Dedifferentiated amniotic fluid mesenchymal stem cell (primary cell): Measurements from ENCODE around the gene ABCG8.
A peak's percentile ranks its signal among the peaks of the same experiment; 100 is the strongest.
"Not testable (repeated sequence)": the region's sequence is repeated elsewhere in the genome, so short reads cannot be mapped to it uniquely, and the experiment has no call there.

ENCODE experiments used
- DNase-seq: peaks from one replicate; pipeline ENCODE4 v3.0.0-alpha.2; 2016; ENCODE audit errors: extremely low spot score

Gene ABCG8

DNA sequence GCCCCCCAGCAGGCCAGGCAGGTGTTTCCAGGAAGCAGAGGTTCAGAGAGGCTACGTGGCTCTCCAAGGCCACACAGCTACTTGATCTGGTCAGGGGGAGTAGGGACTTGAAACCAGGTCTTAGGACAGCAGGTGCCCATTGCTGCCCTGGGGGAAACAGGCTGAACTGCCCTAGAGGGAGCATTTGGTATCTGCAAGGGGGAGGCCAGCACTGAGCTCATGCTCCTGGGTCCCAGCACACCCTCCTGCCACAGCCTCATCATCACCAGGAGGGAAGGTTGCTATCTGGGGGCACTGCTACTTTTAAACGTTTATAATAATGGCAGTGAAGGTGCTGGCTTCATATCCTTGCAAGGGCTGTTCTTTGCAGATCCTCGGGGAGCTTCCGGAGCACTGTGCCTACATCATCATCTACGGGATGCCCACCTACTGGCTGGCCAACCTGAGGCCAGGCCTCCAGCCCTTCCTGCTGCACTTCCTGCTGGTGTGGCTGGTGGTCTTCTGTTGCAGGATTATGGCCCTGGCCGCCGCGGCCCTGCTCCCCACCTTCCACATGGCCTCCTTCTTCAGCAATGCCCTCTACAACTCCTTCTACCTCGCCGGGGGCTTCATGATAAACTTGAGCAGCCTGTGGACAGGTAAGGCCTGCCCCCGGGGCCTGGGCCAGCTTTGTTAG, 36.1 kb downstream of the ABCG8 start:
- no peak for DNase-seq

DNA sequence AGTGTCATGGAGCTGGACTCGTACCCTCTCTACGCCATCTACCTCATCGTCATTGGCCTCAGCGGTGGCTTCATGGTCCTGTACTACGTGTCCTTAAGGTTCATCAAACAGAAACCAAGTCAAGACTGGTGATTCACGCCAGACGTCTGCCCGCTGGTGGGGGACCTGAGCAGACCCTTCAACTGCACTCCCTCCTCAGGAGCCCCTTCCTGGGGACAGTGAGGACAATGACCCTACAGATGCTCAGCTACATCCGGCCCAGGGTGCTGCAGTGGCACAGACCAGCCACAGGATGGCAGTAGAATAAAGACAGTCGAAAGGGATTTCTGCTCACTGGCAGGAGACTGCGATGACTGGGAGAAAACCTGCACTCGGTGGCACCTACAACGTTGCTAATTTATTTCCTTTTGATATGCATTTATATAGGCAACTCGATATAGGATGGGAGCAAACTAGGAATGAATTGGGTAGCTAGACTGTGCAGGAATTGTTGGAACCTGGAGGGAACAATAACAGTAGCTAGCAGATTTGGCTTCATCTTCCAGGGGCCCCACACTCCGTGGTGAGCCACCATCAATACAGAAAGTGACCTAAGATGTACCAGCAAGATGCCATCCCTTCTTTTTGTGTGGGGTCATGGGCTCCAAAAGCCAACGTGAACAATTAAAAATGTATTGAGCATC, 39.2 kb downstream of the ABCG8 start:
- peak; percentile 48 for DNase-seq

DNA sequence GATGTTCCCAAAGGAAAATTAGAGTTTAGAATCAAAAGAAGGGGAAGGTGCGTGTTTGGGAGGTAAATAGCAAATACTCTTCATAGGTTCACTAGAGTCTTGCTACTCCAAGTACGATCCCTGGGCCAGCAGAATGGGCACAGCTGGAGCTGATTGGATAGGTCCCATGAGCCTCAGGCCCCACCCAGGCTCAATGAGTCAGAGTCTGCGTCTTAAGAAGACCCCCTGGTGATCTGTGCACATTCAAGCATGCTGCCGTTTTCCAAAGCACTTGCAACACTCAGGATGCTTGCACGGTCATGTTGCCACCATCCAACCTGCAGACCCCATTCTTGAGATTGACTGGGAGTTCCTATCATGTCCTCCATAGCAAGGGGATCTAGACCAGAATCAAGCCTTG, 40.5 kb downstream of the ABCG8 start:
- DNase-seq: no peak

DNA sequence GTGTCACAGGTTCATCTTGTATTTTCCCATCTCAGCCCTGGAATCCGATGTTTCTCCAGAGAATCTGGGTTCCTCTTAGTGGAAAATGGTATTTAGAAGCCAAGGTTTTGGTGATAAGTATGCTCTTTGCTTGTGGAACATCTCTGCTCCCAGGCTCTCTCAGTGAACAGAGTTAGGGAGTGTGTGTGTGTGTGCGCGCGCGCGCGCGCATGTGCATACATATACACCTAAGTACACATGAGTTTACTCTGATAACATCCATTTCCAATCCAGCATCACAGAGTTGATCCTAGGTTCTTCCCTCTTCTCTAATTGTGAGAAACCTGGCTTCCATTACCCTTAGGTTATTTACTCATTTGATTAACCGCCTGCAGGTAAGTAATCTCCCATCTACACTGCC, 41.7 kb downstream of the ABCG8 start:
- DNase-seq: no peak

DNA sequence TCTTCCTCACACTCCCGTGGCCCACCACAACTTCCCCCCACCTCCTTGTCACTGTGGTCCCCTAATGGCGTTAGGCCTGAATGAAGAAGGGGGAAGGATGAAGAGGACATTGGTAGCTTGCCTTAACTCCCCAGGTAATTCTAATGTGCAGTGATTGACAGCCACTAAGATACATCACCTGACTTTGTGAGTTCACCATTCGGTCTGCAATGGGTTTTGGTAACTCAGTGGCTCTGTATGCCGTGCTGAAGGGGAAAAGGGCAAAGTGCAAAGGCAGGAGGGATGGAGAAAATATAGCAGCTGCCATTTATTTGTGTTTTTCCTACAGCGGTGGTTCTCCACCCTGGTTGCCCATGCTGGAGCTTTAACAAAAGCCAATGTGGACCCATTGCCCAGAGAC, 42.2 kb downstream of the ABCG8 start:
- no peak for DNase-seq

DNA sequence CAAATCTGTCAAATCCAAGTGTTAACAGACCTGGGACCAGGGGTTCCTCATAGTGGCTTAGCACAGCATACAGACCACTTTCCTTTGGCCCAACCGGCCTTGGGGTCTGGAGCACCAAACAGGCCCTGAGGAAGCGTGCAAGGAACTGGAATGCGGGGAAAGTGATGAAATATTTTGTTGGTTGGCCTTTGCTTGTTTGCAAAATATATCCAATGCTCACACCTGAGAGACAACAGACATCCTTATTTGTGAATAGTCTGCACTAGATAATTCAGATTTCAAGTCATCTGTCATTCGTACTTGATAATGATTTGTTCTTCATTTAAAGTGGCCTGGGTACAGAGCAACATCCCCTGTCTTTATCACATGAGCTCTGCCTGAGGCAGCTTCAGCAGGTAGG, 43.5 kb downstream of the ABCG8 start:
- no peak for DNase-seq

DNA sequence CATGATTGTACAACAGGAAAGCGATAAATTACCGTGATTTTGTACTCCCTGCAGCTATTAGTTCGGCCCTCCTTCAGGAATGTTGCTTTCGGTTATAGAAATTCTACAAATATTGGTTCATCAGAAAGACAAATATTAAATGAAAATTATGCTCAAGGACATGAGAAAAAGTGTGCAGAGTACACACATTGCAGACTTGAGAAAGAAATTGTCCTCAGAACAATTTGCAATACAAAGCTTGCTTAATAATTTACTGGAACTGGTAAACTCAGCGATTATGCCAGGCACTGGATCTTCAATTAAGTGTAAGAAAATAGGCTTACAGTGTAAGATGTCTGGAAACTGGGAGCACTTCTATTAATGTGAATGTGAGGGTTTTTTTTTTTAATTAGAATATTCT, 45.9 kb downstream of the ABCG8 start:
- DNase-seq: no peak

DNA sequence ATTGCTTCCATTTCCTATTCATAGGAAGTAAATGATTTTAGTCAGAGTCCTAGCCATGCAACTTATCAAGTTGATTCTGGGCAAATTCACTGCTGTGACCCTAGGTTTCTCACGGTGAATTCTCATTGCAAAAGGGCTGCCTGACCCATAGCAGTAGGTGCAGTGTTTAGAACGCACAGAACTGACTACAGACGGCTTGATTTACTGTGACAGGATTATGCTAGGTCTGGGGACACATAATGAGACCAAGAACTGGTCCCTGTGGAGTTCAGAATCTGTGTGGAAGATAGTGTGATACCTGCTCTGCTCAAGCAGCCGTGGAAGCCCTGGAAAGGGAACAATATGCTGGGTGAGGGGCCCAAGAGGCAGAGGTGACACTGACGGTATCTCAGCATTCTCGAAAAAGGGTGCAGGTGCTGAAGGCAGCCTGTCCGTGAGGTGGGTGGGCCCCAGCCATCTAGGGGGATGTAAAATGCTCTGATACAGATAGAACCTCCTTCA, 46.4 kb downstream of the ABCG8 start:
- no peak for DNase-seq

DNA sequence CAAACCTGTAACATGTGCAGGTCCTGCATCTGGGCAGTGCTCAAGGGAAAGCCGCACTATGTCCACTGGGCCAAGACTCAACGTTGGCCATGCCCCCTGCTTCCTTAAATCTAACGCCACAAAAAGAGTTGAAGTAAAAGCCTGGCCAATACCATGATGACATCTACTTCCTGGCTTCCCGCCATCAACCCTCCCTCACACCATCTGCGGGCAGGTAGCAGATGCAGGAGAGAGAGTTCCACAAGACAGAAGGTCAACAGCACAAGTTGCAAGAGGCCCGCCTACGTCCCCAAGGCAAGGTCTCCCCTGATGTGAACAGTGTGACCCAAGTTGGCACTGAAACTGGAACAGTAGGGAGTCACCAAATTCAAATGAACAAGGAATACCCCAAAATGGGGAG, 48.4 kb downstream of the ABCG8 start:
- DNase-seq: no peak

DNA sequence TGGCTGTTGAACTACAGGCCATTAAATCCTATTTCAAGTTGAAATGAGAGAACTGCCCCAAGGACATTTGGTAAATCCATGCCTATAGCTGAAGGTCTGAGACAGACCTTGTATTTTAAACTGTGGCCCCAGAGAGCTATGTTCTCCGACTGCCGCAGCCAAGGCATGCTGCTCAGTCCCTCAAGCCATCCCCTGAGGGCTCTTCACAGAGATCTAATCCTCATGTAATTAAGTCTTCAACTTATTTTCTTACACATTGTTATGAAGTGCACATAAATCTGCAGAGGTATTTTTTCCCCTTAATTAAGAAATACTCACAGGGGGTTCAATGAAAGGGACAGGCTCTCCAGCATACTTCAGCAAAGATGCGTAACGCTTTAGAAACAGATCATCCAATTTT, 50.6 kb downstream of the ABCG8 start:
- DNase-seq: no peak

DNA sequence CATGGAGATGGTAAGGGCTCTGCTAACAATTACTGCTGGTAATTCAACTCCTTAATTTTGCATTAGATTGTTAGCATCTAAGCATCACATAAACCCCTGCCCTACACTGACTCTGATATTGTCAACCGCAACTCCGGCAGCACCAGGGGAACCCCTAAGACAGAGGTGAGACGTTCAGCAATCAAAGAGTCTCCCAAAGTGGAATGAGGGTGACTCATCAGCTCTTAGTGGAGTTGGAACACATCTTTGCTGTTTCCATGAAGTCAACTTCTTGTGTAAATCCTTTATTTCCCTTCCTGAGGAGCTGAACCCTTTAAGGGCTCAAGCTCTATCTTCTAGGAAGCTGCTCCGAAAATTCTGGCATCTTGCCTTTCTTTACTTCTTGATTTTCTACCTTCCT, 52.1 kb downstream of the ABCG8 start:
- peak; percentile 18 for DNase-seq

DNA sequence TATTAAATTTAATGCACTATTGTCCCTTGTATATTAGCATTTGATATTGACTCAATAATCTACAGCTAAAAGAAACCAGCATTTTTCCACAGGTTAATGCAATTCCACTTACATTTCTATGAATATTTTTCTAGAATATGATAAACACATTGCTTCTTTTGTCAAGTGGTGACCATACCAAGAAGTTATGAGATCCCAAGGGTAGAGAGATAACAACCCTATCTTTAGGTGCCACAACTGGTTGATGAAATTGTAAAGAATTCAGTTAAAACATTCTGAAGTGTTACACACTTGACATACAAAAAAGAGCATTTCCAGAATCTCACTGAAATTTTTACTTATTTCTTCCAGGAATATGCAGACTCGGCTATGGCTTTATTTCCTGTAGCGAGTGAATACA, 56.0 kb downstream of the ABCG8 start:
- no peak for DNase-seq

DNA sequence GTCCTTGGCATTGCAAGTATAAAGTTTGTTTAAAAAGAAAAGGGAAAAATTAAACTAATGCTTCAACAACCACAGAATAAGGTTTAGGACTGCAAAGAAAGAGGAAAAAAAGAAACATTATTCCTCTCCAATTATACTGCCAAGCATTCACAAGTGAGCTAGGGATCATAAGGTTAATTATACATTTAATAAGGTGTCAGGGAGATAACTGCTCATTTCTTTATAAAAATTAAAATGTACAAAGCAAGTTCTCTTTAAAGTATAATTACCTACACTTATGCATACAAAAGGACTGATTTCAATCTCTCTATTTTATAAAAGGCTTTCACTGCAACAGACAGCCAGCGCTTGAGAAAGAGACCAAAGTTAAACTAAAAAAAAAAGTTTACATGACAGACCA, 58.1 kb downstream of the ABCG8 start:
- no peak for DNase-seq

DNA sequence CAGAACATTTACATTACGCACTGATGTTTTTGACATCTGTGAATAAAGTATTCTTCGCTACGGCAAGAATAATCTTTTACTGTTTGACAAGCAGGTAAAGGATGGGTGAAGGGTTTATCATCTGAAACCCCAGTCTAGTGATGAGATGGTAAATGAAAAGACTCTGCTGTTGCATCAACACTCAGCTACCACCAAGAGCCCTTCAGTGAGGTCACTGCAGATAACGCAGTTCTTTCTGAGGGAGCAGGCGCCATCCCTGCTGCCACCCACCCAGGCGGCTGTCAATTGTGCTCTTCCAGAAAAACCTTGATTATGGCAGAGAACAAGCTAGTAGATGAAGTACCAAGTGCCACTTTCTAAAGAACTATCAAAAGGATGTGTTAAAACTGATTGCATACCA, 58.7 kb downstream of the ABCG8 start:
- no peak for DNase-seq

DNA sequence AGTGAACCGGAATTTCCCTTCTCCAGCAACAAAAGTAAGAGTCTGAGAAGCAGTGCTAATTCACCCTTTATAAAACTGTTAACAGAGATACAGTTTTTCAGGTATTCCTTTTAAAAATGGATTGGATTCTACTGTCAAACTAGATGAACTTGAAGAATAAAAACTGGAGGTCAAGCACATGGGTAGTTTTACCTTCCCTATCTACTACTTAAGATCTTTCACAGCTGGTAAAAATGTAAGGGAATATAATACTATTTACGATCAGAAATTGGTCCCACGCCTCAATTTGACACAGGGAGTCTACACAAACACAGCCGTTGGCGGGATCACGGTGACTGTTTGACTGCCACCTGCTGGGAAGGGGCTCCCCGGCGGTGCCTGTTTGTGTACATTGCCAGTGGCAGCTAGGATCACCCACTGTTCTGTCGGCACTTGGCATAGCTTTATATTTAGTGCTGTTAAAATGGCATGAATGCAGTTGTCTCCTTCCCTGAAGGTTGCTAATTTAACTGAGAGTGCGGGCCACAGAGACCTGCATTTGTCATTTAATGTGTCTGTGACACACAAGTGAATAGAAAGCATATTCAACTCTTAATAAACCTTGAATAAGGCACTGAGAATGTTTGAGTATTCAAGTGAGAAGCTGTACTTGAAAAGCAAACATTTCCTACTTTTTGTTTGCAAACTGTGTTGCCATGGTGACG, 59.5 kb downstream of the ABCG8 start:
- no peak for DNase-seq

DNA sequence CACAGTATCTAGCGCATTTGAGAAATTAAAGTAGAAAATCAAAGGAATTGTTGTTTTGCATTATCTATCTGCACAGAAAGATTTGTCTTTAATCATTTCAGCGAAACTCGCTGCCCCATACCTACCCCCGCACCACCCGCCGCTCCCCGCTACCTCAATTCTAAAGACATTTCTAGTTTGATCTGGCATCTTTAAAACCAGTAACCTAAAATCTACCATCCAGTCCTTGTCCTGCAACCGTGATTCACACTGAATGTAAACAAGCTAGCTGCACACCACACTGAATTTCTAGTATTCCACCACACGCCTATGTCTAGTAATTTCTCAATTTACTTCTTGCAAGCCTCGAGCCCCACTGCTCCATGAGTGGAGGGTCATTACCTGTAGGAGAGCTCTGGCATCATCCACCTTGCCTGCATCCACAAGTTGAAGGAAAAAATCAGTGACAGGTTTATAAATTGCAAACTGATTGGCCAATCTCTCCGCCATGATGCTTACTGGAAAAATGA, 60.1 kb downstream of the ABCG8 start:
- DNase-seq: no peak

DNA sequence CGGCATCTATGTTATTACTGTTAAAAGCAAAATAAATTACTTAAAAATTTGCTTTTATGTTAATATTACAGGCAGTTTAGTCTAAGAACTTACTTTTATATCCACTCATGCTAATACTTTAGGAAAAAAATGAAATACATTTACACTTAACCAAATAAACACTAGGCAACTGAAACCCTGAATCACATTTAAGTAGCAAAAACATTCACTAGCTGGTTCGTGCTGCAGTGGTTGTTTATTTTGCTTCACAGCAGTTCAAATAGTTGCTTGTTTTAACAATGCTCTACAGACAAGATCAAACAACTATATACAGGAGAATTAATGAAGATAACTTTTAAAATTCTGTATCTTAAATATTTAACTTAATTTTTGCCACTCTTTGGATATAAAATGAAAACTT, 60.8 kb downstream of the ABCG8 start:
- no peak for DNase-seq

DNA sequence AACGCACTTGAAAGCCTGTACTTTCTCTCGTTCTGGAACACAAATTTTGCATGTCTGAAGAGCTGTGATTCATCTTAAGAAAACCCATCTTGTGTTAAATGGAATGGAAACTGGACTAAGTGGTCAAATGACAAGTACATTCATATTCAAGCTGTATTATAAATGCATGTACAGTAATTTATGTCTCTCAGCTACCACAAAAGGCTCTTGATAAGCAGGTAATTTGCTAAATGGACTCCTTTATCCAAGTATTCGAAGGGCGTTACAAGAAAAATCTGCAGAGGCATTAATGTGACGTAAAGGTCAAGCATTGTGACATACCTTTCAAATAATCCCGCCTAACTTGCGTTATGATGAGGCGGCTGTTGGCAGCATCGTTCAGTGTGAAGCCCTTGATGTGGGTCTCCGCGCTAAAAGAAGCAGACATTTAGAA, 66.6 kb downstream of the ABCG8 start:
- no peak for DNase-seq

DNA sequence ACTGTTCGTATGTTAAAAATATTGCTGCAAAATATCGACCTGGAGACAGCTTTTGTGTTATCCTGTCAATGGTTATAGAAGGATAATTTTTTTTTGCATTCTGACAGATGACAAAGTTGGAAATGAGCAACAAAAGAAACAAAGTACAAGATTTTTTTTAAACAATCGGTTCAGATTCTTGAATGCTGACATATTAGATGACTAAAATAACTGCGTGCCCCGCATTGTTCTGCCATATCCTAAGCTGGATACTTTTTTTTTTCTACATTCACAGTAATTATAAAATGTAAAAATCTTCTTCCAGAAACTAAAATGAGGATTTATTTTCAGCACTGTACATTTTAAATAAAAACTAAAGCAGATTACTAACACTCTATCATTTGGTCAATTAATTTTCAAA, 67.1 kb downstream of the ABCG8 start:
- no peak for DNase-seq

DNA sequence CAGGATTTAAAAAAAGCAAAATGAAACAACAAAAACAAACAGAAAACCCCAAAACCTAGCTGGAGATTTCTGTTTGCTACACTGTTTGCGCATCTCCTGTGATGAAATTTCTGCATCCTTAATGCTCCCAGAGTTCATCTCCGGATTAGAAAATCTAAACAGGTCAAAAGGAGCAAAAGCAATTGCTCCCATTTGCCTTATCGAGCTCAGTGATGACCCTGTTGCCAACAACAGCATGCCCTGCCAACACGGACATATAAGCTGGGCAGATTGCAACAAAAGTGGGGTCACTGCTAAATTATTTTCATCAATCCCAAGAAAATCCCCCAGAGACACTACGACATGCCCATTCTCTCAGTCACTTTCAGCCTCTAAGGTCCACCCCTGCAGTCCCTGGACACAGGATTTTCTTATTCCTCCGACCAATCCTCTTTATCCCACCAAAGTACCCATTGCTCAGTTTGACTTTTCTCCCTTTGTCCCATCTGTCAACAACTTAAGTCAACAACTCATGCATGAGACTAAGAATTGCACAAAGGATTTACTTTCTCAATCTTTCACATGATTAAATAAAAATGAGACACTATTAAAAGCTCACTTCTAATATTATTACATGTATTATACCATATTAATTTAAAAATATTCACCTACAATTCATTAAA, 67.8 kb downstream of the ABCG8 start:
- DNase-seq: no peak

DNA sequence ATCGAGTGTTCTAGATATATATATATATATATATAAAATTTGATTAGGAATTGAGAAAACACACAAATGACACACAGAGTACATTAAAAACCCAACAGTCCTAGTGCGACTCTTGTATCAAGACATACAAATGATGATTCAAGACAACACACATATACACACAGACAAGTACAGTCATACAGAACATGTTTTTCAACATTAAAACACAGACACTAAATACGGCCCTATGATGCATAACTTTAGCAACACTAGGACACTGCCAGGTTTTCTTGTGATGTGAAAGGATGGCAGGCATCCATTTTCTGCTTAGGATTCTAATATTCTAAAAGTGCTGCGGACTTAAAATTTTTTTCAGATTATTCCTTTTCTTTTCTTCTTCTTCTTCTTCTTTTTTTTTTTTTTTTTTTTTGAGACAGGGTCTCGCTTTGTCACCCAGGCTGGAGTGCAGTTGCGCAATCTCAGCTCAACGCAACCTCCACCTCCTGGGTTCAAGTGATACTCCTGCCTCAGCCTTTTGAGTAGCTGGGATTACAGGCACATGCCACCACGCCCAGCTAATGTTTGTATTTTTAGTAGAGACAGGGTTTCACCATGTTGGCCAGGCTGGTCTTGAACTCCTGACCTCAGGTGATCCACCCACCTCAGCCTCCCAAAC, 72.5 kb downstream of the ABCG8 start:
- not testable (repeated sequence) for DNase-seq

DNA sequence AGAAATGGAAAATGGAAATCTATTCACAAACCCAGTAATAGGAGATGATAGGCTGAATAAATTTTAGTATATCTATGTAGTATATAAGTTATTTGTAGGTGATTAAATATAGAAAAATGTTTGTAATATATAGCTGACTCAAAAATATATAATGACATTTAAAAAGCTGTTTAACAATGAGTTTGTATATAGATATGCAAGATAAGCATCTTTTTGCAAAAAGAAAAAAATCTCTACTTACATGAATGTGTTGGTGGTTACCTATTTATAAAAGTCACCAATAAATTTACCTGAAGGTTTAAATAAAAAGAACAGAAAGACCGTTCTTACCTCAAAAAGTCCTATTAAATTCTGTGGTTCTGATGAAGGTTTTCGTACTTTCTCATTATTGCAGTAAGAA, 85.7 kb downstream of the ABCG8 start:
- DNase-seq: no peak
